GM12878 (cell line): ENCODE measurements around the gene ODC1. TPM values are rescaled to one million over a fixed set of nuclear protein-coding genes. Genes with fewer than 3 reads are reported as not detected.

ENCODE experiments used
- ATAC-seq: fragments of 200-7000 bp; cut with Tn5 transposase; 3 replicates; pipeline ENCODE4 v1.9.1; 2020; ENCODE audit warnings: mild to moderate bottlenecking, moderate library complexity
- BruUV-seq: library from RNA; stranded (reverse); fragments of 400-500 nt; replicated peaks from 2 replicates; lab custom pipeline; 2021; lab: Mats Ljungman, UMichigan
- CTCF ChIA-PET: fragments of 300-600 bp; sonication (Branson Sonifier 250); formaldehyde crosslinking; extraction: SDS; loops from one replicate; lab custom pipeline; 2021; ENCODE audit warnings: inconsistent platforms; lab: Yijun Ruan, JAX
- POLR2A ChIA-PET: fragments of 350-600 bp; formaldehyde crosslinking; extraction: SDS; loops from one replicate; lab custom pipeline; 2021; ENCODE audit warnings: inconsistent platforms; lab: Charles Lee
- RAD21 ChIA-PET: fragments of 300-600 bp; sonication (Branson Sonifier 250); formaldehyde crosslinking; loops from one replicate; lab custom pipeline; 2023; ENCODE audit warnings: antibody characterized with exemption; ENCODE audit not compliant: unreplicated experiment; lab: Charles Lee
- SMC1A ChIA-PET: fragments of 300-600 bp; sonication (Branson Sonifier 250); formaldehyde crosslinking; loops from one replicate; lab custom pipeline; 2023; ENCODE audit not compliant: unreplicated experiment, uncharacterized antibody; lab: Charles Lee
- DNase-seq: peaks from one replicate; pipeline ENCODE4 v3.0.0-alpha.2; 2011; ENCODE audit warnings: low read depth, low spot score
- FAIRE-seq: peaks from 3 replicates; lab custom pipeline; 2011; peaks lifted over from hg19 to GRCh38; lab: Jason Lieb, UNC
- H2AFZ ChIP-seq: 2 replicates; pipeline ENCODE4 v1.6.0; 2011; ENCODE audit warnings: low read depth, low read length, control low read depth; ENCODE audit not compliant: control insufficient read depth
- H3K27ac ChIP-seq: 2 replicates; pipeline ENCODE4 v1.5.1; 2011; ENCODE audit warnings: control low read depth; ENCODE audit not compliant: control insufficient read depth, insufficient read depth
- H3K27me3 ChIP-seq, 2 experiments: replicated peaks in 1 of 2; 2 replicates each; pipeline versions ENCODE4 v1.6.0 to v1.6.1; 2011; ENCODE audit warnings: low read length in 1 of 2; ENCODE audit not compliant: control insufficient read depth in 2 of 2, insufficient read depth in 2 of 2
- H3K36me3 ChIP-seq, 2 experiments: 2 replicates each; pipeline ENCODE4 v1.5.1; 2011; ENCODE audit warnings: low read length in 1 of 2; ENCODE audit not compliant: control insufficient read depth in 2 of 2, insufficient read depth in 2 of 2
- H3K4me1 ChIP-seq: 2 replicates; pipeline ENCODE4 v1.6.1; 2011; ENCODE audit warnings: mild to moderate bottlenecking, low read length, moderate library complexity, mixed read lengths; ENCODE audit not compliant: control insufficient read depth, insufficient read depth
- H3K4me2 ChIP-seq: 2 replicates; pipeline ENCODE4 v1.6.0; 2011; ENCODE audit warnings: control low read depth; ENCODE audit not compliant: control insufficient read depth, insufficient read depth
- H3K4me3 ChIP-seq: fragments of 200-600 bp; sonication (generic); 2 replicates; pipeline ENCODE4 v1.5.1; 2016
- H3K79me2 ChIP-seq: 2 replicates; pipeline ENCODE4 v1.6.0; 2011; ENCODE audit warnings: low read length; ENCODE audit not compliant: control insufficient read depth, insufficient read depth
- H3K9ac ChIP-seq: 2 replicates; pipeline ENCODE4 v1.8.0; 2011; ENCODE audit warnings: low read length, control low read depth, mixed read lengths; ENCODE audit not compliant: control insufficient read depth, insufficient read depth
- H3K9me3 ChIP-seq: replicated peaks from 3 replicates; pipeline ENCODE4 v1.5.1; 2011; ENCODE audit warnings: mild to moderate bottlenecking, low read length; ENCODE audit not compliant: control insufficient read depth, insufficient read depth
- H4K20me1 ChIP-seq: 2 replicates; pipeline ENCODE4 v1.6.0; 2011; ENCODE audit not compliant: control insufficient read depth, insufficient read depth
- EGR1 ChIP-seq, 2 experiments: IDR thresholded peaks; 1 replicate in 1 of 2; 2 replicates in 1 of 2; pipeline ENCODE4 v1.6.1; 2011 to 2012; ENCODE audit warnings: low read depth in 2 of 2, low read length in 2 of 2, borderline replicate concordance in 1 of 2, mild to moderate bottlenecking in 1 of 2, moderate library complexity in 1 of 2
- ZBTB33 ChIP-seq: fragments of 450-650 bp; IDR thresholded peaks from 2 replicates; pipeline ENCODE4 v1.6.1; 2017; ENCODE audit warnings: mild to moderate bottlenecking
- WGBS: methylation state at CpG from one replicate; pipeline ENCODE4 v1.1.6; 2016; ENCODE audit warnings: low lambda C conversion rate; ENCODE audit not compliant: insufficient replicate concordance, insufficient coverage; ENCODE audit errors: missing lambda C conversion rate; 5-methylcytosine and 5-hydroxymethylcytosine counted together
- in situ Hi-C: fragments of 300-500 bp; cut with MboI; formaldehyde crosslinking; loops from 9 replicates; pipeline ENCODE4 v1.14.3; 2018; ENCODE audit warnings: mixed read lengths
- intact Hi-C: fragments of 100-400 bp; cut with micrococcal nuclease; formaldehyde crosslinking; loops from one replicate; pipeline ENCODE4 v1.14.2; 2022; ENCODE audit not compliant: unreplicated experiment
- polyA plus RNA-seq, 11 experiments: library from polyadenylated mRNA; depleted of rRNA in 4 of 11; unstranded in 6 of 11; stranded (reverse) in 5 of 11; fragments of >200 nt; fragmentation: Nextera tagmentation in 4 of 11; fragmentation: Illumina TruSeq in 1 of 11; extraction: Ambion mirVana in 4 of 11; extraction: Trizol in 1 of 11; gene quantifications; 1 replicate in 1 of 11; 2 replicates in 10 of 11; pipeline versions ENCODE4 v1.2.1 to v1.2.3, GENCODE V29; 2011 to 2016; ENCODE audit warnings: inconsistent platforms in 2 of 11, missing spikeins in 2 of 11, low read depth in 1 of 11
- total RNA-seq, 4 experiments: library from RNA; depleted of rRNA in 3 of 4; stranded (reverse); fragments of >200 nt in 3 of 4; fragmentation: Illumina TruSeq in 1 of 4; extraction: Trizol in 1 of 4; gene quantifications; 2 replicates each; pipeline versions ENCODE4 v1.2.1 to v1.2.3, GENCODE V29; 2013 to 2021
- TF ChIP-seq, protein P1 (sequence below): IDR thresholded peaks from 2 replicates; pipeline ENCODE4 v1.6.1; 2012; ENCODE audit warnings: mild to moderate bottlenecking, low read depth, low read length

ODC1 gene
- total and polyA plus RNA-seq, 10 of the 15 experiments (the other 5 are each of a cell fraction or from before 2014, with no cell fraction given), result 68.5 to 441 (median 340) TPM

DNA sequence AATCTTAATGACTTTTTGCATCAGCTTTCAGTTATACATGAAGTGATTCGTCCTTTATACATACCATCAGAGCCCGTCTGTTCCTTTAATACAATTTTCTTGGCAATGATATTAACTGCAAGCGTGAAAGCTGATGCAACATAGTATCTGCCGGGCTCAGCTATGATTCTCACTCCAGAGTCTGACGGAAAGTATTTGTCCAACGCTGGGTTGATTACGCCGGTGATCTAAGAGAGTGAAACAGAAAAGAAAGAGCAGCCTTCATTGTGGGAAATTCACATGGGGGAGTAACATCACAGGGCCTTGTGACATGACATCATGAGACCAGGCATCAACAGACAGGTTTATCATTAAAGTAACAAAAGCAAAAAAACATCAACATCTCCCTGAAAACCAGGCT, 6.2 kb downstream of the ODC1 start:
- peaks cover 8% of the 10 kb centered on the region; the same call in 1 of the 2 replicates for H4K20me1 ChIP-seq
- peaks cover 42% of the 10 kb centered on the region for H3K79me2 ChIP-seq
- DNase-seq (no peak), ATAC-seq (no peak), FAIRE-seq (no peak)
- no peak overlapping the region for H3K9ac ChIP-seq
- TF ChIP-seq ZBTB33 (no peak), EGR1 (IDR thresholded peaks at IDR 0.05; ENCODE audit: borderline replicate concordance in 1 of 2, low read depth in 2 of 2, low read length in 2 of 2) (no peak)
- TF ChIP-seq, protein P1, sequence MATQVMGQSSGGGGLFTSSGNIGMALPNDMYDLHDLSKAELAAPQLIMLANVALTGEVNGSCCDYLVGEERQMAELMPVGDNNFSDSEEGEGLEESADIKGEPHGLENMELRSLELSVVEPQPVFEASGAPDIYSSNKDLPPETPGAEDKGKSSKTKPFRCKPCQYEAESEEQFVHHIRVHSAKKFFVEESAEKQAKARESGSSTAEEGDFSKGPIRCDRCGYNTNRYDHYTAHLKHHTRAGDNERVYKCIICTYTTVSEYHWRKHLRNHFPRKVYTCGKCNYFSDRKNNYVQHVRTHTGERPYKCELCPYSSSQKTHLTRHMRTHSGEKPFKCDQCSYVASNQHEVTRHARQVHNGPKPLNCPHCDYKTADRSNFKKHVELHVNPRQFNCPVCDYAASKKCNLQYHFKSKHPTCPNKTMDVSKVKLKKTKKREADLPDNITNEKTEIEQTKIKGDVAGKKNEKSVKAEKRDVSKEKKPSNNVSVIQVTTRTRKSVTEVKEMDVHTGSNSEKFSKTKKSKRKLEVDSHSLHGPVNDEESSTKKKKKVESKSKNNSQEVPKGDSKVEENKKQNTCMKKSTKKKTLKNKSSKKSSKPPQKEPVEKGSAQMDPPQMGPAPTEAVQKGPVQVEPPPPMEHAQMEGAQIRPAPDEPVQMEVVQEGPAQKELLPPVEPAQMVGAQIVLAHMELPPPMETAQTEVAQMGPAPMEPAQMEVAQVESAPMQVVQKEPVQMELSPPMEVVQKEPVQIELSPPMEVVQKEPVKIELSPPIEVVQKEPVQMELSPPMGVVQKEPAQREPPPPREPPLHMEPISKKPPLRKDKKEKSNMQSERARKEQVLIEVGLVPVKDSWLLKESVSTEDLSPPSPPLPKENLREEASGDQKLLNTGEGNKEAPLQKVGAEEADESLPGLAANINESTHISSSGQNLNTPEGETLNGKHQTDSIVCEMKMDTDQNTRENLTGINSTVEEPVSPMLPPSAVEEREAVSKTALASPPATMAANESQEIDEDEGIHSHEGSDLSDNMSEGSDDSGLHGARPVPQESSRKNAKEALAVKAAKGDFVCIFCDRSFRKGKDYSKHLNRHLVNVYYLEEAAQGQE, result no peak
- H2AFZ ChIP-seq, result no peak overlapping the region
- WGBS, result 95% methylated on average over 8 of the region's 8 CpGs
- ChIA-PET POLR2A (interaction anchor here (1.0 kb wide), 1 partner anchor 32 kb away, joined by 3 read pairs; no protein-coding TSS in a partner anchor), SMC1A (interaction anchor here (0.6 to 1.9 kb wide), 2 partner anchors 113 to 317 kb away, joined by 3 to 7 read pairs; no protein-coding TSS in a partner anchor), CTCF (interaction anchor here (1.3 to 8.7 kb wide), 2 partner anchors 33 to 317 kb away, joined by 3 to 88 read pairs; no protein-coding TSS in a partner anchor), RAD21 (no interaction called here)
- H3K9me3 ChIP-seq, result no peaks in the 10 kb centered on the region
- no peaks in the 10 kb centered on the region for H3K27me3 ChIP-seq
- intact Hi-C loops (no loop called here), in situ Hi-C loops (no loop called here)
- peaks cover 24 to 40% of the 10 kb centered on the region in 2 experiments for H3K36me3 ChIP-seq
- H3K4me1 ChIP-seq, result peaks cover 17% of the 10 kb centered on the region
- BruUV-seq, result no TSS peak
- H3K4me3 ChIP-seq, result no peak overlapping the region
- no peak overlapping the region for H3K4me2 ChIP-seq
- H3K27ac ChIP-seq, result no peak overlapping the region
